Measurements from ENCODE around the gene FAM50B.

DNA sequence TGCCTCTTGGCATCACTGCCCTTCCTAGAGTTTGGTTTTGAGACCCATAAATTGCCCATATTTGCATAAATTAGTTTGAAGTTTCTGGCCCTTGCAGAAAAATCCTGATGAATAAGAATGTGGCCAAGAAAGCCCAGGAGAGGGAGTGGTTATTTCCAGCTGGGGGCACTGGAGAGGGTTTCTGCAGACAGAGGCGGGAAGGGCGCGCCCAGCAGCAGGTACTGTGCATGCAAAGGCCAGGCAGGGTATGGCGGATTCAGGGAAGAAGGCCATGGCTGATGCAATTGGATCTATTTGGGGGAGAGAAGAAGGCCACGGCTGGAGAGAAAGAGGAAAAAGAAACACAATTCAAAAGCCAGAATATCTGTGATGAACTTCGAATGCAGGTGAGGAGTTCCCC lies 49.5 kb upstream of the FAM50B start:
- TF ChIP-seq, protein P1, sequence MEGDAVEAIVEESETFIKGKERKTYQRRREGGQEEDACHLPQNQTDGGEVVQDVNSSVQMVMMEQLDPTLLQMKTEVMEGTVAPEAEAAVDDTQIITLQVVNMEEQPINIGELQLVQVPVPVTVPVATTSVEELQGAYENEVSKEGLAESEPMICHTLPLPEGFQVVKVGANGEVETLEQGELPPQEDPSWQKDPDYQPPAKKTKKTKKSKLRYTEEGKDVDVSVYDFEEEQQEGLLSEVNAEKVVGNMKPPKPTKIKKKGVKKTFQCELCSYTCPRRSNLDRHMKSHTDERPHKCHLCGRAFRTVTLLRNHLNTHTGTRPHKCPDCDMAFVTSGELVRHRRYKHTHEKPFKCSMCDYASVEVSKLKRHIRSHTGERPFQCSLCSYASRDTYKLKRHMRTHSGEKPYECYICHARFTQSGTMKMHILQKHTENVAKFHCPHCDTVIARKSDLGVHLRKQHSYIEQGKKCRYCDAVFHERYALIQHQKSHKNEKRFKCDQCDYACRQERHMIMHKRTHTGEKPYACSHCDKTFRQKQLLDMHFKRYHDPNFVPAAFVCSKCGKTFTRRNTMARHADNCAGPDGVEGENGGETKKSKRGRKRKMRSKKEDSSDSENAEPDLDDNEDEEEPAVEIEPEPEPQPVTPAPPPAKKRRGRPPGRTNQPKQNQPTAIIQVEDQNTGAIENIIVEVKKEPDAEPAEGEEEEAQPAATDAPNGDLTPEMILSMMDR (conservative IDR thresholded peaks at IDR 0.05; ENCODE audit: low read length), result no peak
- TF ChIP-seq EZH2phosphoT487 (IDR thresholded peaks at IDR 0.05; ENCODE audit: borderline replicate concordance), result no peak
